ENCODE data around the gene TET2.

Gene TET2

GRCh38 chr4:105140684-105141490 lies 5.8 kb upstream of the TET2 start:
- no peak for DNase-seq (ENCODE audit: low read depth)

GRCh38 chr4:105145156-105145902 lies 1.3 kb upstream of the TET2 start:
- no peak for DNase-seq (ENCODE audit: low read depth)

- DNase-seq (ENCODE audit: low read depth): no peak
These were observed 787 bp upstream of the TET2 start for GRCh38 chr4:105145903-105146275.

- no peak for DNase-seq (ENCODE audit: low read depth)
These were observed 408 bp downstream of the TET2 start for GRCh38 chr4:105147016-105147552.

GRCh38 chr4:105147553-105148161 lies 981 bp downstream of the TET2 start:
- no peak for DNase-seq (ENCODE audit: low read depth)

- DNase-seq (ENCODE audit: low read depth): no peak
These were observed 1.7 kb downstream of the TET2 start for GRCh38 chr4:105148356-105148755.

GRCh38 chr4:105148776-105149175 lies 2.1 kb downstream of the TET2 start:
- no peak for DNase-seq (ENCODE audit: low read depth)

GRCh38 chr4:105149771-105150170 lies 3.1 kb downstream of the TET2 start:
- DNase-seq (ENCODE audit: low read depth): no peak

- DNase-seq (ENCODE audit: low read depth): no peak
These were observed 3.8 kb downstream of the TET2 start for GRCh38 chr4:105150503-105150902.

- no peak for DNase-seq (ENCODE audit: low read depth)
These were observed 7.1 kb downstream of the TET2 start for GRCh38 chr4:105153749-105154148.

GRCh38 chr4:105154576-105154975 lies 7.9 kb downstream of the TET2 start:
- DNase-seq (ENCODE audit: low read depth): no peak

- DNase-seq (ENCODE audit: low read depth): no peak
These were observed 8.8 kb downstream of the TET2 start for GRCh38 chr4:105155426-105155825.

GRCh38 chr4:105158837-105159236 lies 12.2 kb downstream of the TET2 start:
- no peak for DNase-seq (ENCODE audit: low read depth)

GRCh38 chr4:105162123-105162796 lies 15.6 kb downstream of the TET2 start:
- no peak for DNase-seq (ENCODE audit: low read depth)

GRCh38 chr4:105164548-105164947 lies 17.9 kb downstream of the TET2 start:
- no peak for DNase-seq (ENCODE audit: low read depth)

GRCh38 chr4:105166066-105166465 lies 19.4 kb downstream of the TET2 start:
- DNase-seq (ENCODE audit: low read depth): no peak

GRCh38 chr4:105170711-105171110 lies 24.0 kb downstream of the TET2 start:
- DNase-seq (ENCODE audit: low read depth): no peak

- DNase-seq (ENCODE audit: low read depth): no peak
These were observed 25.2 kb downstream of the TET2 start for GRCh38 chr4:105171912-105172311.

GRCh38 chr4:105174098-105174497 lies 27.4 kb downstream of the TET2 start:
- DNase-seq (ENCODE audit: low read depth): no peak

GRCh38 chr4:105179539-105180401 lies 33.1 kb downstream of the TET2 start:
- DNase-seq (ENCODE audit: low read depth): no peak

GRCh38 chr4:105181259-105181658 lies 34.6 kb downstream of the TET2 start:
- DNase-seq (ENCODE audit: low read depth): no peak
